GM12873 (cell line): ENCODE data around the gene GAL3ST3.

Source experiments
- CTCF ChIP-seq: IDR thresholded peaks from 2 replicates; pipeline ENCODE4 v1.5.1; 2012; ENCODE audit warnings: low read depth, mild to moderate bottlenecking, moderate library complexity, low read length, control low read depth; ENCODE audit not compliant: insufficient read depth; ENCODE audit errors: missing control alignments

Gene GAL3ST3

GRCh38 chr11:66048547-66049323 lies at the start of gene GAL3ST3:
GAL3ST3 (minus strand) TSS chr11:66049161; CDS start chr11:66045415, 3,746 bp downstream.
- no peak for TF ChIP-seq CTCF

- no peak for TF ChIP-seq CTCF
Observed at GRCh38 chr11:66090288-66090687, 41.3 kb upstream of the GAL3ST3 start.

- no peak for TF ChIP-seq CTCF
Observed at GRCh38 chr11:66089067-66089466, 40.1 kb upstream of the GAL3ST3 start.

GRCh38 chr11:66087148-66087908 lies 38.4 kb upstream of the GAL3ST3 start:
- TF ChIP-seq CTCF = no peak

GRCh38 chr11:66084821-66085475 lies 36.0 kb upstream of the GAL3ST3 start:
- no peak for TF ChIP-seq CTCF

- TF ChIP-seq CTCF = no peak
Observed at GRCh38 chr11:66083767-66084166, 34.8 kb upstream of the GAL3ST3 start.

GRCh38 chr11:66082946-66083698 lies 34.2 kb upstream of the GAL3ST3 start:
- TF ChIP-seq CTCF = no peak
